Neural crest cell (in vitro differentiated cells): ENCODE data around the gene LBR. TPM values are rescaled to one million over a fixed set of nuclear protein-coding genes. Genes with fewer than 3 reads are reported as not detected.

ENCODE experiments used
- DNase-seq: peaks from one replicate; pipeline ENCODE4 v3.0.0; 2021; ENCODE audit warnings: low read depth, mixed read lengths, low spot score
- H3K27ac Mint-ChIP-seq: one replicate; pipeline ENCODE4 v1.8.0; 2021; ENCODE audit warnings: mild to moderate bottlenecking, mixed read lengths; ENCODE audit not compliant: unreplicated experiment
- H3K27me3 Mint-ChIP-seq: 2 replicates; pipeline ENCODE4 v1.8.0; 2021; ENCODE audit warnings: low read depth, mild to moderate bottlenecking, mixed read lengths
- H3K36me3 Mint-ChIP-seq: 2 replicates; pipeline ENCODE4 v1.8.0; 2021; ENCODE audit warnings: low read depth, mild to moderate bottlenecking, mixed read lengths
- H3K4me1 Mint-ChIP-seq: 2 replicates; pipeline ENCODE4 v1.8.0; 2021; ENCODE audit warnings: mixed read lengths
- H3K4me3 Mint-ChIP-seq: one replicate; pipeline ENCODE4 v1.8.0; 2021; ENCODE audit warnings: mild to moderate bottlenecking, mixed read lengths
- H3K9me3 Mint-ChIP-seq: 2 replicates; pipeline ENCODE4 v1.8.0; 2021; ENCODE audit warnings: mixed read lengths
- long read RNA-seq: library from polyadenylated mRNA; unstranded; transcript quantifications from one replicate; pipeline ENCODE4 v2.0.0, GENCODE V29; 2020
- total RNA-seq: library from RNA; stranded (reverse); gene quantifications from 2 replicates; pipeline ENCODE4 v1.2.1, GENCODE V29; 2021
- TF ChIP-seq, protein P1 (sequence below): fragments of 200-600 bp; sonication (generic); conservative IDR thresholded peaks from 2 replicates; pipeline ENCODE4 v1.5.0; 2021; ENCODE audit warnings: antibody characterized with exemption, mild to moderate bottlenecking

Gene LBR
- total RNA-seq, result 168 and 181 TPM in 2 replicates
- long read RNA-seq, transcript LBR-206 (2 exons, 536 nt), result minor isoform, 61 of 588 reads
- long read RNA-seq, transcript LBR-201 (14 exons, 3,745 nt), result major isoform, 404 of 588 reads
- long read RNA-seq, partial matches to known transcripts, result 78 of 588 reads
- long read RNA-seq, other reads (novel, unspliced or antisense), result 44 of 588 reads

DNA sequence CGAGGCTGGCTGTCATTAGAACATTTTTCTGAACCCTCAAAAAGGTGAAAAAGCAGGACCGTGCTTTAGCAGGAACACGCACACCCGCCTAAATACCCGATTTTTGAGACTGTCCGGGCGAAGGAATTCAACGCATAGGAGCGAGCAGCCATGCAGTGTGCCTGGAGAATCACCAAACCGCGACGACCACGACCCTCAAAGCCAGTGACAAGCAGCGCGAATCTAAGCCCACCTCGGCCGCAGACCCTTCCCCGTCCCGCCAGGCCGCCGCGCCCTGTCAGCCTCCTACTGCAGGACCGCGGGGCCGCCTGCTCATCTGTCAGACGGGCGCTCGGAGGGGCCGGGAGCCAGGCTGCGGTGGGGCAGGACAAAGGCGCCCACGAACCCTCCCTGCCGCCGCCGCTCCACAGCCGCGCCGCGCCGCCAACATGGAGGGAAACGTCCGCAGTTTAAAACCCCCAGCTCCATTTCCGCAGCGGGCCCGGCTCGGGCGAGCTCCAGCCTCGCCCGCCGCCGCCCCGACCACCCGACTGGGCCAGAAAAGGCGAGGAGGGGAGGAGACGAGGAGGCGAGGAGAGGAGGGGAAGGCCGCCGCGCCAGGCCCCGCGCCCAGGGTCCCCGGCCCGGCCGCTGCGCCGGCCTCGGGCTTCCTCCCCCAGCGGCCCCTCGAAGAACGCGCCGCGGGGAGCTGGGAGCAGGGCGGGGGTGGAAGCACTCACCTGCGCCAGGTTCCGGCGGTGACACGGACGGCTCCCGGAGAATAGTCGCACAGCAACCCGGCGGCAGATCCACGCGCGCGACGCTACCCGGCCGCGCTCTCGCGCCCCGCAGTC is at the start of gene LBR:
TSS of gene LBR (minus strand) at position 804 of the 833 bp plus-strand sequence. CDS start 3,963 bp downstream, outside the sequence.
- TF ChIP-seq, protein P1, sequence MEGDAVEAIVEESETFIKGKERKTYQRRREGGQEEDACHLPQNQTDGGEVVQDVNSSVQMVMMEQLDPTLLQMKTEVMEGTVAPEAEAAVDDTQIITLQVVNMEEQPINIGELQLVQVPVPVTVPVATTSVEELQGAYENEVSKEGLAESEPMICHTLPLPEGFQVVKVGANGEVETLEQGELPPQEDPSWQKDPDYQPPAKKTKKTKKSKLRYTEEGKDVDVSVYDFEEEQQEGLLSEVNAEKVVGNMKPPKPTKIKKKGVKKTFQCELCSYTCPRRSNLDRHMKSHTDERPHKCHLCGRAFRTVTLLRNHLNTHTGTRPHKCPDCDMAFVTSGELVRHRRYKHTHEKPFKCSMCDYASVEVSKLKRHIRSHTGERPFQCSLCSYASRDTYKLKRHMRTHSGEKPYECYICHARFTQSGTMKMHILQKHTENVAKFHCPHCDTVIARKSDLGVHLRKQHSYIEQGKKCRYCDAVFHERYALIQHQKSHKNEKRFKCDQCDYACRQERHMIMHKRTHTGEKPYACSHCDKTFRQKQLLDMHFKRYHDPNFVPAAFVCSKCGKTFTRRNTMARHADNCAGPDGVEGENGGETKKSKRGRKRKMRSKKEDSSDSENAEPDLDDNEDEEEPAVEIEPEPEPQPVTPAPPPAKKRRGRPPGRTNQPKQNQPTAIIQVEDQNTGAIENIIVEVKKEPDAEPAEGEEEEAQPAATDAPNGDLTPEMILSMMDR, result no peak
- Mint-ChIP-seq H3K27ac (peak within 1 kb of the TSS; percentile 97), H3K4me3 (peak within 1 kb of the TSS; percentile 95), H3K27me3 (no peaks in the 10 kb centered on the region), H3K9me3 (peaks cover 3% of the 10 kb centered on the region), H3K36me3 (no peaks in the 10 kb centered on the region), H3K4me1 (peaks cover 58% of the 10 kb centered on the region)
- DNase-seq, result peak; percentile 37

- H3K27me3 Mint-ChIP-seq, result peaks cover 8% of the 10 kb centered on the region
- H3K27ac Mint-ChIP-seq, result no peak overlapping the region
- TF ChIP-seq, protein P1, result no peak
- H3K4me3 Mint-ChIP-seq, result no peak overlapping the region
- H3K4me1 Mint-ChIP-seq, result peaks cover 18% of the 10 kb centered on the region
- no peak for DNase-seq
- no peaks in the 10 kb centered on the region for H3K9me3 Mint-ChIP-seq
- no peaks in the 10 kb centered on the region for H3K36me3 Mint-ChIP-seq
These were observed 49.6 kb upstream of the LBR start for GRCh38 chr1:225477296-225477911.

- Mint-ChIP-seq H3K4me1 (peaks cover 18% of the 10 kb centered on the region), H3K9me3 (no peaks in the 10 kb centered on the region), H3K27ac (no peak overlapping the region), H3K36me3 (no peaks in the 10 kb centered on the region), H3K4me3 (no peak overlapping the region), H3K27me3 (peaks cover 3% of the 10 kb centered on the region)
- TF ChIP-seq, protein P1, result no peak
- no peak for DNase-seq
These were observed 48.7 kb upstream of the LBR start for GRCh38 chr1:225476538-225476988.

DNA sequence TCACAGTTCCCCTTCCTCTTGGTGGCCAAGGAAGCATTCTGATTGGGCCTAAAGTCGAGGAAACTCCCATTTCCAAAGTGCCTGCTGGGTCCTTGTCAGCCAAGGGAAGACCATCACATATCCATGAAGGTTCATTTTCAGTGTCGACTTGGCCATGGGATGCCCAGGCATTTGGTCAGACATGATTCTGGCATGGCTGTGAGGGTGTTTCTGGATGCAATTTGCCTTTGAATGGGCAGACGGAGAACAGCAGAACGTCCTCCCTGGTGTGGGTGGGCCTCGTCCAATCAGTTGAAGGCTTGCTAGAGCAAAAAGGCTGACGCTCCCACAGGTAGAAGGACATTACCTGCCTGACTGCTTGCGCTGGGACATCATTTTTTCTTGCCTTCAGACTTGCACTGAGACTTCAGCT is 48.3 kb upstream of the LBR start:
- TF ChIP-seq, protein P1, result no peak
- Mint-ChIP-seq H3K27ac (no peak overlapping the region), H3K36me3 (no peaks in the 10 kb centered on the region), H3K4me3 (no peak overlapping the region), H3K27me3 (peaks cover 3% of the 10 kb centered on the region), H3K9me3 (no peaks in the 10 kb centered on the region), H3K4me1 (peaks cover 18% of the 10 kb centered on the region)
- DNase-seq, result no peak

DNA sequence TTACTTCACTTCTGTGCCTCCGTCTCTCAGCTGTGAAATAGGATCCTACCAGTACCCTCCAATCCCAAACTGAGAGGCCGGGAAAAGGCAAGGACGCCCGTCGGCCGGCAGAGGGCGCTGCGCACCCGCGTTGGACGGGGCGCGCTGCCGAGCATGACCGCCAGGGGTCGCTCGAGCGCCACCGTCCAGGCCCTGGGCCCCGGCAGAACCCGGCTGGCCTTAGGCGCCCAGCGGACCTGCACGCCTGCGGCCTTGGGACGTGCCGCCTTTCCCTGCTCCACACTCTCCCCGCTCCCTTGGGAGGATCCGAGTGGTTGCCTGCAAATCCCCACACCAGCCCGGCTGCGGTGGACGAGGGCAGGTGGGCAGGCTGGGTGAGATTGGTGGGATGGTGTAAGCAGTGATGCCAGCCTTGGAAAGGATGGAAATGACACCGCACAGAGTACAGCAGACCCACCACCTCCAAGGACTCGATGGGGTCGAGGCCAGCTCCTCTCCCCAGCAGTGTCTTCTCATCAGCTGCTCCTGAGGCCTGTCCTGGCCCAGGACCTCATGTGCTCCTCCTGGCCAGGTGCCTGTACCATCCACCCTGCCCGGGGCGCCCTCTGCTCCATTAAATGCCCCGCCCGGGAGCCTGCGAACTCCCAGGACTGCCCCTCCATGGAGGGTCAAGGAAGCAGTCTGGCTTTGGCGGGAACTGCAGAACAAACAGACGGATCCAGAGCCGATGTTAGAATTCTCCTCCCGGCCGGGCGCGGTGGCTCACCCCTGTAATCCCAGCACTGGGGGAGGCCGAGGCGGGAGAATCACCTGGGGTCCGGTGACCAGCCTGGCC is 47.4 kb upstream of the LBR start:
- peak overlapping the region; percentile 89 for H3K27ac Mint-ChIP-seq
- no peaks in the 10 kb centered on the region for H3K36me3 Mint-ChIP-seq
- peak; percentile 78 for DNase-seq
- no peaks in the 10 kb centered on the region for H3K9me3 Mint-ChIP-seq
- H3K4me1 Mint-ChIP-seq, result peaks cover 18% of the 10 kb centered on the region
- H3K4me3 Mint-ChIP-seq, result no peak overlapping the region
- H3K27me3 Mint-ChIP-seq, result no peaks in the 10 kb centered on the region
- TF ChIP-seq, protein P1, result peak; percentile 100
